Hippocampal formation (tissue), 2 donors: ENCODE data around the gene C17orf113.
"Not testable (repeated sequence)": the region's sequence is repeated elsewhere in the genome, so short reads cannot be mapped to it uniquely, and the experiment has no call there.

Source experiments
- DNase-seq, 2 donors: peaks; one replicate each; lab custom pipeline; 2025; lab: John Stamatoyannopoulos, UW

The C17orf113 gene

DNA sequence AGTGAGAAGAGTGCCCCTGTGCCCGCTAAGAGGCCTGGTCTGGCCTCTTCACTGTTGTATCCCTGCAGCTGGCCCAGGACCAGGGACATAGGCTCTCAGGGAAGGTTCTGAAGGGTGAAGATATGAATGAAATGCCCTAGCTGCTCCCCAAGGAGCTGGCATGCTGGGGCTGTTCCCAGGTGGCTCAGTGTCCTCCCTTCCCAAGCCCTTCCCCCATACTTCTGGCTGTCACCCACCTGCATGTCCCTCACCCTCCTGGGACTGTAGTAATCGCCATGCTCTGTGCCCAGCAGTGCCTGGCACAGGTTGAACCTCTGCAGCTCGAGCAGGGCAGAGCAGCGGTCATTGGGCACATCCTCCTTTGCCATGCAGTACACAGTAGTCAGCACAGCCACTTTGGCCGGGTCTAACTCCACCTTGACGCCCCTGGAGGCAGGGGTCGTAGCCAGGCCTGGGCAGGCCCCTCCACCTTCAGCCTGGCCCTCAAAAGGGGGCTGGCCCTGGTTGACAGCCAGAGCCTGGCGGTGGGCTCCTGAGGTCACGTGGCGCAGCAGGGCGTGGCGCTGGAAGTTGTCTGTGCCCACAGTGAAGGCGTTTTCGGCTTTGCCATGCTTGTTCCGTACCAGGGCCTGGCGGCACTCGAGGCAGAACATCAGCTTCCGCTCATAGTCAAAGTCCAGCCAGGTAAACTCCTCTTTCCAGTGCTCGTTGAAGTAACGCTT is 7.6 kb downstream of the C17orf113 start:
- no peak for DNase-seq

DNA sequence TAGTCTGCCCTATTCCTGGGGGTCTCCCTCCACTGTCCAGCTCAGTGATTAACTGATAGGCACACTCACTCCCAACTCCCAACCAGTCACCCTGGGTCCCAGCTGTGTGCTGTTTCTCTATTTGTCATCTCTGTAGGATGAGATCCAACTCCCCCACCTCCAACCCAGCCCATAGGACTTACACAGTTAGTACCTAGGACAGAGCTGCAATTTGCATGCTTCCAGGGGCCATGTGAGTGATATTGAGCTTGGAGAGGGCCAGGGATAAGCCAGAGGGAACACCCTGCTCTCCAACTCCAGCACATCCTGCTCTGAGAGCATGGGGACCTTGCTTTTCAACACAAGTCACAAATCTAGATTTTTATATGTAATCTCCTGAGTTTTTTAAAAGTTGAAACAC is 8.8 kb downstream of the C17orf113 start:
- no peak for DNase-seq

DNA sequence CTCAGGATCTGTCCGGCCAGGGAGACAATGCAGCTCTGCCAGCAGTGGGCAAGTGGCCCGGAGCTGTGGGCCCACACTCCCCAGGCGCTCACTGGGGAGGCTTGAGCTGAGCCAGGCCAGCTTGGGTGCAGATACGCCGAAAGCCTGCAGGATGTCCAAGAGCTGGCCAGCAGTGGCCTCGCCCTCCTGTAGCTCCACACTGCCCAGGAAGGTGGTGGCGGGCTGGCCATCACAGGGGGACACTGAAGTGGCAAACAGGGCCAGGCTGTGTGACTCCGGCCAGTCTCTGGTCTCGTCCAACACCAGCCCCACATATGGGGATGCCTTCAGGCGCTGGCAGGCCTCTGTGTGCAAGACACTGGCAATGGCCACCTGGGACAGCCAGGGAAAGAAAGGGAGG is 9.6 kb downstream of the C17orf113 start:
- no peak for DNase-seq

DNA sequence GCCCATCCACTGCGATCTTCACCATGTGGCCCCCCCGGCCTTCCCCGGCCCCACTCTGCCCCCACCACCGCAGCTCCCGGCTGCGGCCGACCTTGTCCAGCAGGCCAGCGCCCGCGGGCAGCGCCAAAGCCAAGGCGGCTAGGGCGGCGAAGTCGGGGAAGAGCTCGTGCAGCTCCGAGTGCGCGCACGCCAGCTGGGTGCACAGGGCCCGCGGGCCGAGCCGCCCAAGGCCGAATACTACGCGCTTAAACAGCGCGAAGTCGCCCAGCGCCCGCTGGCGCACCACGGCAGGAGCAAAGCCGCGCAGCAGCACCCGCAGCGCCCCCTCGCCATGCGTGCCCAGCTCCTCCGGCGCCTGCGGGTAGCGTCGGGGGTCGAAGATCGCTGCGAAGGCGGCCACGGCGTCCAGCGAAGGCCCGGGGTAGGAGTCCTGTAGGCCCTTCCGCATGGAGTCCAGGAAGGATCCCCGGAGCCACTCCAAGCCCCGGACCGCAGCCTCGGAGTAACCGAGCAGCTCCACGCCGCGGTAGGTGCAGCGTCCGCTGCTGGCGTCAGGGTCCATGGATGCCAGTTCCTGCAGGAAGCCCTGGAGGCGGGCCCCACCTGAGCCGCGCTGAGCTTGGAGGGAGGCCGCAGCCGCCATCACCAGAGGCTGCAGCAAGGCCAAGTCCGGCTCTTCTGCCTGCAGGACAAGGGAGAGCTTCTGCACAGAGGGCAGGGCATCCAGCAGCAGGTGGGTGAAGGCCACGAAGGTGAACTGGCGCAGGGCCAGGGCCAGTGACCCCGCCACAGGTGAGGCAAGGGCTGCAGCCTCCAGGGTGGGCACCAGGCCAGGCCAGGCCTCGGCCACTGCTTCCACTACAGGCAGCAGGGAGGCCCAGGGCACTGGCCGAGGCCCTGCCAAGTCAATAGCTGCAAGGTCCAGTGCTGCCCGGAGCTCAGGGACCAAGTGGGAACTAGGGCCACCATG is 10.3 kb downstream of the C17orf113 start:
- no peak for DNase-seq

DNA sequence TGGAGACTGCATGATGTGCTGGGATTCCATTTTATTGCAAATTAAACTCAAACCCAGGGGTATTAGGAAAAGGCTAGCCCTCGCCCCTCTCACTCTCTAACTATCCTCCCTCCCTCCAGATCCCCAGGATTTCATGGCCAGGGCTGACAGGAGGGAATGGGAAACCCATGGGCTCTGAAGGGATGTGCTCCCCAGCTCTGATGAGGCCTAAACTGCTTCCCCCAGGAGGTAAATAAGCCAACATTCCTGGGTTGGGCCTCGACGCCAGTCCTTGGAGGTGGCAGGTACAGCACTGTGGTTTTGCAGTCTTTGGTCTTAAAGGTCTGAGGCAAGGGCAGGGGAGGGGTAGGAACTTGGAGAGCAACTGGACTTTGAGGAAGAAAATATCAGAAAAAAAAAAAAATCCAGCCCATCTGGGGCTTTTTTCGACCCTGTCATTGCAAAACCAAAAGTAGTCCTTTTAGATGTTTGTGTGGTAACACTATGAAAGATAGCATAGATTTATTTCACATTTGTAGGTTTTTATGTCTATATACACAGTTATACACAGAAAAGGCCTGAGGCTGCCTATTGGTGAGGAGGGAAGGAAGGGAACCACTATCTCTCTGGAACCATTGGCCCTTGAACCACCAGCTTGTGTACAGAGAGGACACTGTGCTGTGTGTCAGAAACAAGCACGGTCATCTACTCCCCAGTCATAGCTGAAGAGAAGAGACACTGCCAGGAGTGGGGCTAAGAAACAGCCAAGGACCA is 12.0 kb downstream of the C17orf113 start:
- no peak for DNase-seq

DNA sequence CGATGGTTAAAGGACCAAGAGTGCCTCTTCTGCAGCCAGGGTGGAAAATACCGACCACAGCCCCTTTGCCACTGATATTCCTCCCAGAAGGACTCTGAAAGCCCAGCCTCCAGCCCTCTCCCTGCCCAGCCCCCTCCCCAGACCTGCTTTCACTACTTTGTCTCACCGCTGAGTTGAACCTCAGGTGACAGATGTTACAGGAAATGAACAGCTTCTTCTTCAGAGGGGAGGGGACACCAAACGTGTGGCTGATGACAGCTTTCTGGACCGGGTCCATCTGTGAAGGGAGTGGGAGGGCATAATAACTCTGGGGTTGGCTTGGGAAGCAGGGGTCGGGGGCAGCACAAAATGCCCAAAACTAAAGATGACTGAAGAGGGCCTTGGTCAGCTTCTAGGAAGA is 16.3 kb downstream of the C17orf113 start:
- no peak for DNase-seq

DNA sequence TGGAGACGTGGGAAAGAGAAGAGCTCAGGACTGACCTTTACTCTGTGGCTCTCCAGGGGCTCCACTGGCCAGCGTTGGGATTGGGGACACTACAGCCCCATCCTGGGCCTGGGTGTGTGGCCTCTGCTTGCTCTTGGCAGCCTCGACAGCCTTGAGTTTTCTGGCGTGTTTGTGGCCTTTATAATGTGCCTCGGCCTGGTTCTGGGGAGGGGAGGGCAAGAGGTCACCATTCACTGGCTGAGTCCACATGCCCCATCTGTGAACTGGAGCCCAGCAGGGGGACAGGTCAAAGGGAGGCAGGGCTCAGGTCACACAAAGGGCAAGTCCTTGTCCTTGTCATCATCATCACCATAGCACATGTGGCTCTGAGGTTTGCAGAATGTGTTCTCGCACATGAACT is 18.8 kb downstream of the C17orf113 start:
- DNase-seq: no peak

DNA sequence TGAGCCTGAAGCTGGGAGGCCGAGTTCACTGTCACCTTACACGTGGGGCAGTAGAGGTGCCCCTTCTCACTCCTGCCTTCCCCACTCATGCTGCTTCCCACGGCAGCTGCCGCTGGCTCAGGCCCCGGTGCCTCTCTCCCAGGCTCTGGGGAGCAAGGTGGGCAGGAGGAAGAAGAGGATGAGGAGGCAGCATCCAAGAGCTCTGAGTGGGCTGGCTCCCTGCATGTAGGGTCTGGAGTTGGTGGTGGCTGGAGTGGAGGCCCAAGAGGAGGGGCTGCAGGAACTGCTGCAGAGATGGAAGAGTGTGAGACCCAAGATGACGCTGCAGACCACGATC is 21.6 kb downstream of the C17orf113 start:
- no peak for DNase-seq

DNA sequence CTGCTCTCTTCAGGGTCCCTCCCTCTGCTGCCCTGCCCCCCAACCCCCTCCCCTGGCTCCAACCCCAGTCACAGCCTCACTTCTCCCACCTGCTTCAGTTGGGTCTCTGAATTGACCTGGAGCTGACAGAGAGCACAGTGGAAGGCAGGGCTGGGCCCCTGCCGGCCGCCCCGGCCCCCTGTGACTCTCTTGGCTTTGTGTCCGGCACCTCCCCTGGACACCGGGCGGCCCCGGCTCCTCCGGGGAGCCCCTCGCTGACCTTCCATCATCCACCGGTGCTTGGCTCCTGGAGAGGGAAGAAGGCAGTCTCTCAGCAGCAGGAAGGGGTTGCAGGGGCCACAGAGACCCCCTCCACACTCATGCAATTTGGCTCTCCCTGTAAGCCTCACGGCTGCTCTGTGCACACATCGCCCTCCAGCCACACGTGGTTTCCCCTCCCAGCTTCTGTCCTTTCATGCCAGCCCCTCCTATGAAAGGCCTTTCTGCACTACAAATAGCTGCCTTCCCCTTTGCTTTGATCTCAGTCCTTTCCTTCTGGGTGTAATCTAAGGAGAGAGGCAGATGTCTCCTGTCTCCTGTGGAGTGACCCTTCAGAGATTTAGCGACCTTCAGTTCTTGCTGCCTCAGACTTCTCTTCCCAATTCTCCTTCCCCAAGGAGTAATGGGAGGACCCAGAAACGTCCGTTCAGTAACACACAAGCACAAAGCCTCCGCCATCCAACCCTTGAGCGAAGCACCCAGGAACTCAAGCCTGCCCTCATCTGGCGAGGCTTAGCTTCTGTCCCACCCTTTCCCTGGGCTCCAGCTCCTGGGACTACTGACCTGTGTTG is 22.2 kb downstream of the C17orf113 start:
- DNase-seq: no peak

DNA sequence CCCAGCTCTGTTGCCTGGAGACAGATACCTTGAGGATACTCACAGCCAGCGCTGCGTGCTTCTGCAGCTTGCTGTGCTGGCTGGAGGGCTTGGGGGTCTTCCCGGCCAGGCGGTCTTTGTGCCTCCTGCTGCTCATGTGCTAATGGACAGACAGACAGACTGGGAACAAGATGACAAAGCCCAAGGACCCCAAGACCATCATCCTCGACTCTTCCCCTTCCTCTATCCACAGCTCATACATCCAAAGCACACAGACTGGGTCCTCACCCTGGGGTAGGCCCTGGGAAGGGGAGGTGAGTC is 22.9 kb downstream of the C17orf113 start:
- DNase-seq: no peak

DNA sequence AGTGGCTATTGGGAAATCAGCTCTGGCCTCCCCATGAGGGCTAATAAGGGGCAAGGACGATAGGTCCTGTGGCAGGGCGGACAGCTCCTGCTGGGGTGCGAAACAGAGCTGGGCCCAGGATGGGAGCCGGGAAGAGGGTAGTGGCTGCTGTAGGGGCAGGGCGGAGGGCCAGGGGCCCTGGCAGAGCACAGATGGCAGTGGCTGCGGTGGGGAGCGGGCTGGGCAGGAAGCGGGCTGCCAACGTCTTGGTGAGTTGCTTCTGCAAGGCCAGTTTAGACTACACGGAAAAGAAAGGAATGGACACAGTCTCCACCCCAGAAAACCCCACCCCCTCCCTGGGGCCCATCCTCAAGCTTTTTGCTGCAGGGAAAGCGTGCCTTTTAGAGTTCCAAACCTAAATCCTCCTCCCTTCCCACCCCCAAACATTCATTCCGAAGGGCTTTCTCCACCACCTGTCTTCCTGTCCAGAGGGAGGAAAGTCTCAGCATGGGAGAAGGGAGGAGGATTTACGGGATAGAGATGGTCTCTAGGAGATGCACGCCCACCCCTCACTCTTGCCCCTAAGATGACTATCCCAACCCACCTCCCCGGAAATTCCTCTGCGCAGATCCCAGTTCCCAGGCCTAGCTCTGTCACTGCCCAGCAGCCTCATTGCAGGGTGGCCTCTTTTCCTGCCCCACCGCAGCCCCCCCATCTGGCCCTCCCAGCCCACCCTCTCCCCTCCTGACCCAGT is 23.4 kb downstream of the C17orf113 start:
- DNase-seq: no peak

DNA sequence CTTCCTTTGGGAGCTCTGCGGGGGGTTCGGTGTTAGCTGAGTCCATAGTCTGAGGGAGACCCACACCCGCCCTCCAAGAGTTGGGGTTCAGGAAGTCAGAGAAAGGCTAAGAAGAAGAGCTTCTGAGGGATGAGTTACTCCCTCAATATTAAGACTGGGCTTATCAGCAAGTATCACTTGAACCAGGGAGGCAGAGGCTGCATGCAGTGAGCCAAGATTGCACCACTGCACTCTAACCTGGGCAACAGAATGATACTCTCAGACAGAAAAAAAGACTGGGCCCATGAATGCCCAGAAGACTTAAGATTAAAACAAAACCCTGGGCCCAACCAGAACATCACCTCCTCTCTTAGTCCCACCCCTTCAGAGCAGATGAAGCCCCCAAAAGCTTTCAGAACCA is 24.5 kb downstream of the C17orf113 start:
- DNase-seq: no peak

DNA sequence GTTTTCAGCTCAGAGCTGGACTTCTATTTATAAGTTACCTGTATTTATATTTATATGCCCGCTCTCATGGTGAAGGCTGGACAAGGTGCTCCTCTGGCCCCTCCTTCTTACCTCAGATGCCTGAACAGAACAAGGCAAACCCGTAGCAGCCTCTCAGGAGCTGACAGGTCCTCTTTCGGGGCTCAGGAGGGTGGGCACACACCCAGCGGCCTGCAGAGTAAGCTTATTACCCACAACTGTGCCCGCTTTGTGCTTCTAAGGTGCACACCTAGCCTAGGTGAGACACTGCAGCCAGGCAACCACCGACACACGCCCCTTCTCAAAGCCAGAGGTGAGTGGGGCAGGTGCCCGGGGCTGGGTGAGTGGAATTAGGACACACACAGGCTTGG is 25.2 kb downstream of the C17orf113 start:
- no peak for DNase-seq

DNA sequence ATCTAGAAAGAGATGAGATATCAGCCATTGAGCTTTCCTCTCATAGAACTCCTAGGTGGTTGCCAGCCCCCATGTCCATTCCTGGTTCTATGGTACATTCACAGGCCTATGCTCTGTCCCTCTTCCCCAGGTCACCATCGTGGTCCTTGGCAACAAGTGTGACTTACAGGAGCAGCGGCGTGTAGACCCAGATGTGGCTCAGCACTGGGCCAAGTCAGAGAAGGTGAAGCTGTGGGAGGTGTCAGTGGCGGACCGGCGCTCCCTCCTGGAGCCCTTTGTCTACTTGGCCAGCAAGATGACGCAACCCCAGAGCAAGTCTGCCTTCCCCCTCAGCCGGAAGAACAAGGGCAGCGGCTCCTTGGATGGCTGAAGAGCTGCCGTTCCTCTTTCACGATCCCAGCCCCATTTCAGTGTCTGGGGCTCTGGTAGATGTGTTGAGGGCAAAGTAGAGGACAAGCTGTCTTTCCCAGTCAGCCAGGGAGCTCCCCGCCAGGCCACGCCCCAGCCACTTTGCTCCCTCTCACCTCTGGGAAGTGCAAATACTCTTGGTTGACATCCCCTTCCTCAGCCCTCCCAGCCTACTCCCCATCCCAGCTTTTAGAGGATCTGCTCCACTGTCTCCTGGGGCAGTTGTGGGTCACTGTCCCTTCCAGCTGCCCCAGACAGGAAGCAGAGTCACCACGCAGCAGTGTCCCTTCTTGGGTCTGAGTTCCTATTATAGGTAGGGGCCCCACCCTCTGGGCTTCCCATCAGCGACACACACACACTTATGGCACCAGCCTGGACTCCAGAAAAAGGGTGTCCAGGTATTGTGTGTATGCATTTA is 26.7 kb downstream of the C17orf113 start:
- DNase-seq: peak in 1 of 2 donors; percentile 8

DNA sequence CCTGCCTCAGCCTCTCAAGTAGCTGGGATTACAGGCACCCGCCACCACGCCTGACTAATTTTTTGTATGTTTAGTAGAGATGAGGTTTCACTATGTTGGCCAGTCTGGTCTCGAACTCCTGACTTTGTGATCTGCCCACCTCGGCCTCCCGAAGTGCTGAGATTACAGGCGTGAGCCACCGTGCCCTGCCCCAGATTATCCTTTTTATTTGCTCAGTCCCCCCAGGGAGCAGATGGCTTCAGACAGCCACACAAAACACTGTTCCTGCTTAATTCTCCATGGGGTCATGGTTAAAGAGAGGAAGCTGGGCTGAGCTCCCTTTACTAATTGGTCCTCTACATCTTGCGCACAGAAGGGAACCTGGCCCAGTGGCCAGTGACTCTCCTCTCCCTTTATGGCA is 29.6 kb downstream of the C17orf113 start:
- DNase-seq: not testable (repeated sequence)

DNA sequence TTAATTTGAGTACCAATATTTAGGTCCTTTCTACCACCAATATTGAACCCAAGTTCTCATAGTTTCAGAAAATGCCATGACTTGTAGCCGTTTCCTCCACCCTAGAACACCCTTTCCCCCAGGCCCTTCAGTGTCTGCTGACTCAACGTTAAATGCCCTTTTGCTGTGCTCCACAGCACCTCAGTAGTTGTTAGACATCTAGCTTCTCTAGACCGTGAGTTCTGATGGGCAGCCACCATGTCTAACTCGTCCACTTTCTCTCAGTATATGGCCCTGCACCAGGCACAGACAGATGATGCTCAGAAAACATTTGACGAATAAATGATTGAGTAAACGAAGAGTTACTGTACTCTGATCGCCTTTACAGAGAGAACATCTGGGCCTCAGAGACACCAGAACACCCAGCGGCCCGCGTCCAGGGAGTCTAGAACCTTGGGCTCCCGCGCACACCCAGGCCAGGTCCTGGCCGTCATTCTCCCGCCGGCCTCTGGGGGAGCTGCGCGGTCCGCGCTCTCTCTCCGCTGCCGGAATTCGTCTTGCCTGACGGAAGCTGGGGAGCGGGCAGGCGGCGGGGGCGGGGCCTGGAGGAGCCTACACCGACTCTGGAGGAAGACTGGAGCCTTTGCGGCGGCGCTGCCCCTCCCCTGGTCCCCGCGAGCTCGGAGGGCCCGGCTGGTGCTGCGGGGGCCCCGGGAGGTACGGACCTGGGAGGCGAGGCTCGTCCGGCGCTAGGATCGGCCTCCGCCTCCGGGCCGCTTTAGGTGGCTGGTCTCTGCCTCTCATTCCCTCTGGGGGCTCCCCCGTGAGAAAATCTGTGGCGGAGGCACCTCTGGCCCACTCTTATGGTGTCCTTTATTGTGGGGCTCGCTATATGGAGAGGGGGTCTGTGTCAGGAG is 30.6 kb downstream of the C17orf113 start, which contains the start of gene NKIRAS2:
TSS of gene NKIRAS2 (plus strand) at position 582 of the 896 bp plus-strand sequence. CDS start 1,488 bp downstream, outside the sequence.
- DNase-seq: peak; percentile 84 to 86

DNA sequence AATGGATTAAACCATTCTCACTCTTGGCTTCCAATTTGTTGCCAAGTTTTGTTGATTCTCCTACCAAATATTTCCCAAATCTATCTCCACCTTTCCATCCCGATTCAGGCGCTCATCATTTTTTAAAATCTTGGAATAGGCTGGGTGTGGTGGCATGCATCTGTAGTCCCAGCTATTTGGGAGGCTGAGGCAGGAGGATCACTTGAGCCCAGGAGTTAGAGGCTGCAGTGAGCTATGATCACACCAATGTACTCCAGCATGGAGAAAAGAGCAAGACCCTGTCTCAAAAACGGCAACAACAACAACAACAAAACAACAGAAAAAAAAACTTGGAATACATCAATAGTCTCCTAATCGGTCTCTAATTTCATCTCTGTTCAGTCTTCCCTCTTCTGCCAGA is 31.4 kb downstream of the C17orf113 start:
- no peak for DNase-seq

DNA sequence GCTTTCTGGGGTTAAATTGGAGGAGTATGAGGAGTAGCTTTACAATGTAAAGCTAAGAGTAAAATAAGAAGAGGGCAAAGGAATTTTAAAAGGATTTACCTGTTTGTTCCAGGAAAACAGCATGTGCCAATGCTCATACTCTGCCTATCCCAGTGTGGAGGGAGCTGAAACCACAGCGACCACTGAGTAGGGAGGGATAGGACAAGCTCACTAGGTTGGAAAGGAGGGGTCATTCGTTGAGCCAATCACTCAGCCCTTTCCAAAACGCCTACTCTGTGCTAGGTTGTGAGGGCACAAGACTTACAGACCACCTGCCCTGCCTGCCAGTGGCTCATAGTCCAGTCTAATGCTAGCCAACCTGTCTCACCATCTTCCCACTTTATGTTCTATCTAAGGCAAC is 32.1 kb downstream of the C17orf113 start:
- no peak for DNase-seq

DNA sequence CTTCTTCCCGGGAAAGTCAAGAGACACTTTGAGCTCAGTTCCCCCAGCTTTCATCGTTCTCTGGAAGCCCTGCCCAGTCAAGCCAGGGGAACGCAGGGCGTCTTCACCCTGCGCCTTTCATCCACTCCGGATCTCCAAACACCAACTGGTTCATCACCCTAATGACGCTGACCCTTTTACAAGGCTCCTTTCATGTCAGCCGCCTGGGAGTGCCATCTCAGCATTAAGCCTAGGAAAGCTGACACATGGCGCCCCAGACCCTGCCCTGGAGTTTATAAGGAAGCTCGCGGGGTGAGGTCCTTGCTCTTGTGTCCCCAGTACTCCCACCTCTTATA is 32.6 kb downstream of the C17orf113 start:
- DNase-seq: no peak
